ENCODE results near the gene CA12. TPM values are rescaled to one million over a fixed set of nuclear protein-coding genes. Genes with fewer than 3 reads are reported as not detected.
A peak's percentile ranks its signal among the peaks of the same experiment; 100 is the strongest.

CA12 gene
- total RNA-seq, 2 experiments from 2014 or later = not detected

DNA sequence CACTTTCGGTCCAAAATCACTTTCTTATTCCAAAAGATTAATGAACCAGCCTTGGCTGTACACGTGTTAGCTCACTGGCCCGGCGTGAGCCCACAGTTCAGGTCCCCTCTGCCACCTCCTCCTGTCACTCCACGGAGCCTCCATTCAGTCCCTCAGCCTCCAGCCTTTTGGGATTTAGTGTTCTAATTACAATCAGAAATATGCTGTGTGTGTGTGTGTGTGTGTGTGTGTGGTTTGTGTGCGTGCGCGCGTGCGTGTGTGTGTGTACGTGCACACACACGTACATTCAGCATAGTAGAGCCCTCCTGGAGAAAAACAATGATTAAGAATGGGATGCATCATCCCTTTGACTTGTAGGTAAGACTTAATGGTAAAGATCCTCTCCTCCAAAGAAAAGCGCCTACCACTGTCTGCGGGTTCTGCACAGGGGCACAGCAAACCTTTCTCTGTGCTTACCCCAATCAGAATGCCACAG lies 801 bp downstream of the CA12 start:
- no peak for DNase-seq
- TF ChIP-seq, protein P1, sequence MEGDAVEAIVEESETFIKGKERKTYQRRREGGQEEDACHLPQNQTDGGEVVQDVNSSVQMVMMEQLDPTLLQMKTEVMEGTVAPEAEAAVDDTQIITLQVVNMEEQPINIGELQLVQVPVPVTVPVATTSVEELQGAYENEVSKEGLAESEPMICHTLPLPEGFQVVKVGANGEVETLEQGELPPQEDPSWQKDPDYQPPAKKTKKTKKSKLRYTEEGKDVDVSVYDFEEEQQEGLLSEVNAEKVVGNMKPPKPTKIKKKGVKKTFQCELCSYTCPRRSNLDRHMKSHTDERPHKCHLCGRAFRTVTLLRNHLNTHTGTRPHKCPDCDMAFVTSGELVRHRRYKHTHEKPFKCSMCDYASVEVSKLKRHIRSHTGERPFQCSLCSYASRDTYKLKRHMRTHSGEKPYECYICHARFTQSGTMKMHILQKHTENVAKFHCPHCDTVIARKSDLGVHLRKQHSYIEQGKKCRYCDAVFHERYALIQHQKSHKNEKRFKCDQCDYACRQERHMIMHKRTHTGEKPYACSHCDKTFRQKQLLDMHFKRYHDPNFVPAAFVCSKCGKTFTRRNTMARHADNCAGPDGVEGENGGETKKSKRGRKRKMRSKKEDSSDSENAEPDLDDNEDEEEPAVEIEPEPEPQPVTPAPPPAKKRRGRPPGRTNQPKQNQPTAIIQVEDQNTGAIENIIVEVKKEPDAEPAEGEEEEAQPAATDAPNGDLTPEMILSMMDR (IDR thresholded peaks at IDR 0.05) = no peak
- Mint-ChIP-seq H3K27me3 (peaks cover 75% of the 10 kb centered on the region), H3K27ac (no peak overlapping the region), H3K9me3 (no peaks in the 10 kb centered on the region), H3K4me1 (ENCODE audit: low read depth) (peaks cover 10% of the 10 kb centered on the region), H3K36me3 (ENCODE audit: low read depth) (no peaks in the 10 kb centered on the region), H3K4me3 (peak overlapping the region; percentile 70)
- no peak for ATAC-seq (ENCODE audit: poor library complexity)
- Histone ChIP-seq H3K4me1 (ENCODE audit: insufficient read depth, low read length) (peaks cover 9% of the 10 kb centered on the region), H3K36me3 (ENCODE audit: insufficient read depth, low read length) (no peaks in the 10 kb centered on the region), H3K4me3 (ENCODE audit: low read length) (no peak overlapping the region), H3K27me3 (ENCODE audit: control insufficient read depth in 1 of 2, insufficient read depth in 2 of 2, low read length in 2 of 2) (peaks cover 32 to 34% of the 10 kb centered on the region in 2 experiments), H3K9me3 (ENCODE audit: control insufficient read depth in 1 of 2, insufficient read depth in 1 of 2, low read length in 2 of 2) (no peaks in the 10 kb centered on the region), H3K27ac (ENCODE audit: low read depth in 1 of 2, low read length in 2 of 2) (no peak overlapping the region)
- ChIA-PET POLR2A (no interaction called here), CTCF (no interaction called here)
- intact Hi-C loops (cut with DNase I, micrococcal nuclease) = no loop called here

DNA sequence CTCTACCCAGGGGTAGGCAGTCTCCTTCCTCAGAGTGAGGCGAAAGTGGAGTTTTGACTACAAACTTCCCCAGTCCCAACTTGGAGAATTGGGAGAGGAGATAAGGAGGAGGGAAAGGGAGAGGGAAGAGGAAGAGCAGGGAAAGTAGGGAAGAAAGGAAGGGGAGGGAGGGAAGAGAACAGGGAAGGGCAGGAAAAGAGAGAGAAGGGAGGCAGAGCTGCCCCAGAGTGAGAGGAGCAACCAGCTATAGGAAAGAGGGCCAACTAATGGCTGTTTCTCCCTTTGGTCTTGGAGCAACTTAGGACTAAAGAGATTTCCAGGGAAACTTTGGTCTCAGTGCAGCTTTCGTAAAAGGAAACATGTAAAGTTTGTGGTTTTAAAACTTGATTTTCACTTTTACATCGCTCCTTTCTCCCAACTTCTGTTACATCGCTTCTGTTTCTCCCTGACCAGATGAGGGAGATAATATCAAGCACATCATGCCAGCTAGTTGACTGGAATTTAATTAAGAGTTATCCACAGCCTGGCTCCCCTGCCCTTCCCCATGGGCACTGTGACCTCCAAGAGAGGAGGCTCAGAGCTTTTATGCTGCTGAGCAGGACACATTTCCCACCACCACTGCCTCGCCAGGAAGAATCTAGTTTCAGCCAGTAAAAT lies 1.4 kb downstream of the CA12 start:
- no peak overlapping the region for H3K27ac Mint-ChIP-seq
- Histone ChIP-seq H3K36me3 (ENCODE audit: insufficient read depth, low read length) (no peaks in the 10 kb centered on the region), H3K27me3 (ENCODE audit: control insufficient read depth in 1 of 2, insufficient read depth in 2 of 2, low read length in 2 of 2) (peaks cover 32 to 34% of the 10 kb centered on the region in 2 experiments), H3K4me3 (ENCODE audit: low read length) (no peak overlapping the region), H3K4me1 (ENCODE audit: insufficient read depth, low read length) (peaks cover 9% of the 10 kb centered on the region), H3K9me3 (ENCODE audit: control insufficient read depth in 1 of 2, insufficient read depth in 1 of 2, low read length in 2 of 2) (no peaks in the 10 kb centered on the region), H3K27ac (ENCODE audit: low read depth in 1 of 2, low read length in 2 of 2) (no peak overlapping the region)
- ChIA-PET CTCF (no interaction called here), POLR2A (no interaction called here)
- H3K27me3 Mint-ChIP-seq = peaks cover 70% of the 10 kb centered on the region
- ATAC-seq (ENCODE audit: poor library complexity) (no peak), DNase-seq (no peak)
- H3K4me1 Mint-ChIP-seq (ENCODE audit: low read depth) = peaks cover 10% of the 10 kb centered on the region
- TF ChIP-seq, protein P1 (IDR thresholded peaks at IDR 0.05) = no peak
- intact Hi-C loops (cut with DNase I, micrococcal nuclease) = no loop called here
- peak overlapping the region; percentile 48 for H3K4me3 Mint-ChIP-seq
- H3K36me3 Mint-ChIP-seq (ENCODE audit: low read depth) = no peaks in the 10 kb centered on the region
- H3K9me3 Mint-ChIP-seq = no peaks in the 10 kb centered on the region

- TF ChIP-seq, protein P1 (IDR thresholded peaks at IDR 0.05) = no peak
- intact Hi-C loops (cut with DNase I, micrococcal nuclease) = no loop called here
- Mint-ChIP-seq H3K4me1 (ENCODE audit: low read depth) (peaks cover 10% of the 10 kb centered on the region), H3K27me3 (peaks cover 63% of the 10 kb centered on the region), H3K4me3 (no peak overlapping the region), H3K36me3 (ENCODE audit: low read depth) (no peaks in the 10 kb centered on the region), H3K27ac (no peak overlapping the region), H3K9me3 (no peaks in the 10 kb centered on the region)
- peaks cover 9% of the 10 kb centered on the region for H3K4me1 ChIP-seq (ENCODE audit: insufficient read depth, low read length)
- DNase-seq = no peak
- H3K27me3 ChIP-seq (ENCODE audit: control insufficient read depth in 1 of 2, insufficient read depth in 2 of 2, low read length in 2 of 2) = peaks cover 29 to 34% of the 10 kb centered on the region in 2 experiments
- H3K27ac ChIP-seq (ENCODE audit: low read depth in 1 of 2, low read length in 2 of 2) = no peak overlapping the region
- no peaks in the 10 kb centered on the region for H3K36me3 ChIP-seq (ENCODE audit: insufficient read depth, low read length)
- POLR2A ChIA-PET = no interaction called here
- no peak overlapping the region for H3K4me3 ChIP-seq (ENCODE audit: low read length)
- CTCF ChIA-PET = no interaction called here
- H3K9me3 ChIP-seq (ENCODE audit: control insufficient read depth in 1 of 2, insufficient read depth in 1 of 2, low read length in 2 of 2) = no peaks in the 10 kb centered on the region
- ATAC-seq (ENCODE audit: poor library complexity) = no peak
Measured at GRCh38 chr15:63379492-63380150, 2.0 kb downstream of the CA12 start.
